Breast epithelium (tissue), 4 donors: Measurements from ENCODE around the gene ELMO3. TPM values are rescaled to one million over a fixed set of nuclear protein-coding genes. Genes with fewer than 3 reads are reported as not detected.

Source experiments
- DNase-seq, 2 donors: peaks; one replicate each; pipeline ENCODE4 v3.0.0-alpha.2; 2019; ENCODE audit warnings: low spot score in 2 of 2
- H3K27ac ChIP-seq, 2 donors: fragments of 200-600 bp; sonication (generic) in 1 of 2; one replicate each; pipeline ENCODE4 v1.5.1; 2016 to 2019; ENCODE audit warnings: mild to moderate bottlenecking in 1 of 2
- H3K27me3 ChIP-seq, 2 donors: fragments of 200-600 bp; sonication (generic) in 1 of 2; one replicate each; pipeline versions ENCODE4 v1.5.1 to v1.6.0; 2017 to 2019; ENCODE audit warnings: control low read depth in 1 of 2, mild to moderate bottlenecking in 1 of 2
- H3K36me3 ChIP-seq: fragments of 200-600 bp; one replicate; pipeline ENCODE4 v1.5.1; 2019
- H3K4me1 ChIP-seq, 2 donors: fragments of 200-600 bp; sonication (generic); one replicate each; pipeline ENCODE4 v1.5.1; 2016 to 2019; ENCODE audit warnings: control low read depth in 1 of 2
- H3K4me3 ChIP-seq, 3 donors: fragments of 200-600 bp; sonication (generic); 1 replicate in 2 of 3; 2 replicates in 1 of 3; pipeline ENCODE4 v1.5.1; 2016 to 2019; ENCODE audit warnings: mild to moderate bottlenecking in 3 of 3, moderate library complexity in 2 of 3
- H3K9me3 ChIP-seq, 2 donors: fragments of 200-600 bp; sonication (generic) in 1 of 2; one replicate each; pipeline ENCODE4 v1.5.1; 2016 to 2019; ENCODE audit warnings: control low read depth in 1 of 2
- POLR2A ChIP-seq: fragments of 450-650 bp; IDR thresholded peaks from one replicate; pipeline ENCODE4 v1.6.1; 2016; ENCODE audit warnings: antibody characterized with exemption, mild to moderate bottlenecking, moderate library complexity
- POLR2AphosphoS5 ChIP-seq, 3 donors: sonication (generic); formaldehyde crosslinking; IDR thresholded peaks; one replicate each; pipeline ENCODE4 v1.6.1; 2017; ENCODE audit warnings: antibody characterized with exemption in 3 of 3
- intact Hi-C: fragments of 100-400 bp; cut with DNase I; formaldehyde crosslinking; loops from one replicate; pipeline ENCODE4 v1.15.1; 2023; ENCODE audit warnings: low total_unique reads
- total RNA-seq, 3 donors: library from RNA; depleted of rRNA; stranded (reverse); fragments of >200 nt; gene quantifications; one replicate each; pipeline ENCODE4 v1.1.0, GENCODE V29; 2016
- TF ChIP-seq, protein P1 (sequence below), 3 donors: fragments of 450-650 bp; IDR thresholded peaks; one replicate each; pipeline ENCODE4 v1.5.1; 2016 to 2017; ENCODE audit warnings: antibody characterized with exemption in 3 of 3, mild to moderate bottlenecking in 3 of 3, moderate library complexity in 3 of 3

ELMO3 gene
- total RNA-seq, 3 donors from 2014 or later: 1.1 to 35.0 (median 19.7) TPM

DNA sequence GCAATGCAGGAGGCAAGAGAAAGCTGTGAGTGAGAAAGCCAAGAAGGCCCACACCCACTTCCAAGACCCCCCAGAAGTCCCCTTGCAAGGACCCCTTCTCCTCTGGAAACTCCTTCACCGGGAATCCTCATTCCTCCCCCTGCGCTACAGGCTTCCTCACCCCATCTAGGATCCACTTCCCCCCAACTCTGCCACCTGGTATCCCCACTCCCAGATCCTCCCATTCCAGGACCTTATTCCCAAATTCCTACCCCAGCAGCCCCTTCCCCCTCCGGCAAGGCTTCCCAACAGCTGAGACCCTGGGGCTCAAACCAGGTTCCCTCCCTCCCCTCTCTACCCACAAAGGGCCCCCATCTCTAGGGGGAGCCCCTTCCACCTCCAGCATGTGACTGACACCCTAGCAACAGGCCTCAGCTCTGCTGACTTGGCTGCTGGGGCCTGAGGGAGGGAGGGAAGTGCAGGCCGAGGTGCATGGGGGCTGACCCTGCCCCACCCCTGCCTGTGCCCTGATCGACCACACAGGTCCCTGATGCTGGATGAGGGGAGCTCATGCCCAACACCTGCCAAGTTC is 32.2 kb upstream of the ELMO3 start:
- Histone ChIP-seq H3K36me3 (no peaks in the 10 kb centered on the region), H3K27me3 (no peaks in the 10 kb centered on the region), H3K4me1 (peaks cover 10 to 11% of the 10 kb centered on the region in 2 donors), H3K4me3 (no peak overlapping the region), H3K27ac (no peak overlapping the region), H3K9me3 (no peaks in the 10 kb centered on the region)
- DNase-seq: no peak
- TF ChIP-seq POLR2A (no peak), POLR2AphosphoS5 (IDR thresholded peaks at IDR 0.05) (no peak)
- TF ChIP-seq, protein P1, sequence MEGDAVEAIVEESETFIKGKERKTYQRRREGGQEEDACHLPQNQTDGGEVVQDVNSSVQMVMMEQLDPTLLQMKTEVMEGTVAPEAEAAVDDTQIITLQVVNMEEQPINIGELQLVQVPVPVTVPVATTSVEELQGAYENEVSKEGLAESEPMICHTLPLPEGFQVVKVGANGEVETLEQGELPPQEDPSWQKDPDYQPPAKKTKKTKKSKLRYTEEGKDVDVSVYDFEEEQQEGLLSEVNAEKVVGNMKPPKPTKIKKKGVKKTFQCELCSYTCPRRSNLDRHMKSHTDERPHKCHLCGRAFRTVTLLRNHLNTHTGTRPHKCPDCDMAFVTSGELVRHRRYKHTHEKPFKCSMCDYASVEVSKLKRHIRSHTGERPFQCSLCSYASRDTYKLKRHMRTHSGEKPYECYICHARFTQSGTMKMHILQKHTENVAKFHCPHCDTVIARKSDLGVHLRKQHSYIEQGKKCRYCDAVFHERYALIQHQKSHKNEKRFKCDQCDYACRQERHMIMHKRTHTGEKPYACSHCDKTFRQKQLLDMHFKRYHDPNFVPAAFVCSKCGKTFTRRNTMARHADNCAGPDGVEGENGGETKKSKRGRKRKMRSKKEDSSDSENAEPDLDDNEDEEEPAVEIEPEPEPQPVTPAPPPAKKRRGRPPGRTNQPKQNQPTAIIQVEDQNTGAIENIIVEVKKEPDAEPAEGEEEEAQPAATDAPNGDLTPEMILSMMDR (IDR thresholded peaks at IDR 0.05): no peak
- intact Hi-C loops: no loop called here

DNA sequence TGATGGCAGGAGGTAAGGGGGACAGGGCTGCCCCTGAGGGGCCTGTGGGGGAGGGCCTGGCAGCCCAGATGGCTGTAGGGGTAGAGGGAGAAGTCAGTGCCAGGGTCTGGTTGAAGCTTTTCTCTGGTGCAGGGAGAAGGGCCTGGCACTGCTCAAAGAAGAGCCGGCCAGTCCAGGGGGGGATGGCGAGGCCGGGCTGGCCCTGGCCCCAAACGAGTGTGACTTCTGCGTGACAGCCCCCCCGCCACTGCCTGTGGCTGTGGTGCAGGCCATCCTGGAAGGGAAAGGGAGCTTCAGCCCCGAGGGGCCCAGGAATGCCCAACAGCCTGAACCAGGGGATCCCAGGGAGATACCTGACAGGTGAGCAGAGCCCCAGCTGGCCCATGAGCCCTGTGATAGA is 31.3 kb upstream of the ELMO3 start:
- no peaks in the 10 kb centered on the region for H3K9me3 ChIP-seq
- H3K4me1 ChIP-seq: peaks cover 10% of the 10 kb centered on the region in 2 donors
- no peak for DNase-seq
- TF ChIP-seq POLR2AphosphoS5 (IDR thresholded peaks at IDR 0.05) (no peak), POLR2A (no peak)
- TF ChIP-seq, protein P1 (IDR thresholded peaks at IDR 0.05): no peak
- no peaks in the 10 kb centered on the region for H3K27me3 ChIP-seq
- no peak overlapping the region for H3K27ac ChIP-seq
- no peak overlapping the region for H3K4me3 ChIP-seq
- intact Hi-C loops: no loop called here
- no peaks in the 10 kb centered on the region for H3K36me3 ChIP-seq

DNA sequence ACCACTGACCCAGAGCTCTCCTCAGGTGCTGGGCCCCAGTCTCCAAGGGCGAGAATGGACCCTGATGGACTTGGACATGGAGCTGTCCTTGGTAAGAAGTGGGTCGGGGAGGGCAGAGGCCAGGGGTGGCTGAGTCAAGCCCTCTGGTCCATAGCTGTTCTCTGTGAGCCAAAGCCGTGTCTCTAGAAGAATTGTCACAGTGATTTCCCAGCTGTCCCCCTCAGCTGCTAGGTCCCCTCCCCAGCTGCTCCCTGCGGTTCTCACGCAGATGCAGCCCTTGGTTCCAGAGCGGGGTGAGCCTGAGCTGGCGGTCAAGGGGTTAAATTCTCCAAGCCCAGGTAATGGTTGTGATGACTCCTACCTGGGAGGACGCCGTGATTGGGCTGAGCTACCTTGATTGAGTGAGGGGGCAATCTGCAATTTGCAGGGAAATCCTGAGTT is 29.9 kb upstream of the ELMO3 start:
- H3K36me3 ChIP-seq: no peaks in the 10 kb centered on the region
- H3K27ac ChIP-seq: peak overlapping the region; percentile 95
- H3K27me3 ChIP-seq: no peaks in the 10 kb centered on the region
- intact Hi-C loops: no loop called here
- no peaks in the 10 kb centered on the region for H3K9me3 ChIP-seq
- TF ChIP-seq, protein P1 (IDR thresholded peaks at IDR 0.05): no peak
- no peak for TF ChIP-seq POLR2A
- H3K4me3 ChIP-seq: no peak overlapping the region
- no peak for DNase-seq
- peaks cover 9% of the 10 kb centered on the region in 2 donors for H3K4me1 ChIP-seq

DNA sequence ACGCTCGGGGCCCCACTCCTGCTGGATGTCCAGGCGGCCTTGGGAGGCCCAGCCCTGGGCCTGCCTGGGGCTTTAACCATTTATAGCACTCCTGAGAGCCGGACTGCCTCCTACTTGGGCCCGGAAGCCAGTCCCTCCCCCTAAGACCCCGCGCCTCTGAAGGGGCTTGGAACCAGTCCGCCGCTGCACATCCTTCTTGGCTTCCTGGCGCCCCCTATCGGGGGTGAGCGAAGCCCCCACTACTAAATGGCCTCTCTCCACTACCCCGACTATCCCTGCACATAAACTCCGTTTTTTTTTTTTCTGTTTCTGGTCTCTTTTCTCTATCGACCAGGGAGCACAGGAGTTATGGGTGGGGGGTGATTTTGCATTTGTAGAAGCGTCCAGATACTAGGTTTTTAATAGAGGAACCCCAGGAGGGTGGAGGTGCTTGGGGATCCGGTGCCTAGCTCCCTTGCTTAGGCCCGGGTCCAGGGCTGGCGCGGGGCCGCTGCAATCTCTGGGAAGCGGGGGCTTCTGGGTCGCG is 29.2 kb upstream of the ELMO3 start:
- H3K36me3 ChIP-seq: no peaks in the 10 kb centered on the region
- TF ChIP-seq, protein P1 (IDR thresholded peaks at IDR 0.05): peak in 1 of 3 donors; percentile 15
- no peak for TF ChIP-seq POLR2AphosphoS5 (IDR thresholded peaks at IDR 0.05)
- TF ChIP-seq POLR2A: no peak
- intact Hi-C loops: loop anchor here (10.0 kb wide), 1 partner anchor 245 kb away; the partner anchor contains the start of gene ZDHHC1
- DNase-seq: no peak
- peaks cover 5 to 9% of the 10 kb centered on the region in 2 donors for H3K4me1 ChIP-seq
- no peaks in the 10 kb centered on the region for H3K27me3 ChIP-seq
- H3K27ac ChIP-seq: peak overlapping the region; percentile 95
- H3K4me3 ChIP-seq: peak overlapping the region; percentile 41 to 76 (median 57)
- H3K9me3 ChIP-seq: no peaks in the 10 kb centered on the region

DNA sequence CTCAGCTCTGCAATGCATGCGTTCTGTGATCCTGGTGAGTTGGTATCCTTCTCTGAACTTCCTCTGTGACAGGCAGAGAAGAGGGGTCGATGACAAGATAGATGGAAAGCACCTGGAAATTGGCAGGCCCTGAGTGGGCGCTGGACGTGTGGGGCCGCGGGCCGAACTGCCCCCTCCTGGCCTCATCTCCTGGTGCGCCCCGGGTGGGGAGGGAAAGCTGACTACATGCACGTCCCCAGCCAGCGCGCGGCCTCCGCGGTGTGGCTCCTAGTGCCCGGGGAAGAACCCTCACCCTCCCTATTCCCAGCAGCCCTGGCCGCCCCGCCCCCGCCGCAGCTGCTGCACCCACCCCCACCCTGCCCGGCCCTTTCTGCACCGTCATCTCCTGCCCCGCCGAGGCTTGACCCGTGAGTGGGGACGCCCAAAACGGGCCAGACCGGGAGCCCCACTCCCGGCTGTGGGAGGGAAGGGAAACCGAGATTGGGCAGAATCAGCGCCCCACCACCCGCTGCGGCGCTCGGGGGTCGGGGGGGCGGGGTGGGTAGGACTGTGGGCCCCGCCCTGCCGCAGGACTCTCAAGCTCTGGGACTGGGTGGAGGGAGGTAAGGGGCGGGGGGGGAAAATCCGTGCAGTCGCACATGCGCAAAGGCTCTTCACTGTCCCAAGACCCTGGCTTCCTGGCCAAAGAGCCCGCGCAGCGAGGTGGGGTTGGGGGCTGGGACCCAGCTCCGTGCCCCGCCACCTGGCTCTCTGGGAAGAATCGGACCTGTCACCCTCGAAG is 28.6 kb upstream of the ELMO3 start, which contains the start of gene NOL3:
NOL3 (plus strand) TSS at position 371 of the 781 bp plus-strand sequence.
- DNase-seq: peak; percentile 76 to 84
- H3K27me3 ChIP-seq: no peaks in the 10 kb centered on the region
- H3K36me3 ChIP-seq: no peaks in the 10 kb centered on the region
- TF ChIP-seq POLR2A (no peak), POLR2AphosphoS5 (IDR thresholded peaks at IDR 0.05) (peak; percentile 19 to 49 (median 22))
- H3K4me3 ChIP-seq: peak within 1 kb of the TSS; percentile 41 to 76 (median 57)
- intact Hi-C loops: loop anchor here (10.0 kb wide), 1 partner anchor 244 kb away; the partner anchor contains the start of gene ZDHHC1
- H3K9me3 ChIP-seq: no peaks in the 10 kb centered on the region
- peaks cover 5 to 11% of the 10 kb centered on the region in 2 donors for H3K4me1 ChIP-seq
- peak within 1 kb of the TSS; percentile 95 for H3K27ac ChIP-seq
